ENCODE data around the gene PCID2. TPM values are rescaled to one million over a fixed set of nuclear protein-coding genes. Genes with fewer than 3 reads are reported as not detected.

The PCID2 gene
- total RNA-seq, 1 donor from 2014 or later: 42.6 TPM

- DNase-seq (ENCODE audit: low read depth in 2 of 2): no peak
Observed at GRCh38 chr13:113129480-113129879, 79.0 kb downstream of the PCID2 start.

Other genes starting within 250 kb of the PCID2 start
- 8.0 and 11.5 TPM in 2 replicates for gene MCF2L, start 239.5 kb downstream of the PCID2 start, total RNA-seq
- not detected in 2 replicates for gene F7, start 102.9 kb downstream of the PCID2 start, total RNA-seq
- gene F10, start 85.9 kb downstream of the PCID2 start, total RNA-seq: not detected in 2 replicates
- gene PROZ, start 50.0 kb downstream of the PCID2 start, total RNA-seq: not detected in 2 replicates
- gene CUL4A, start 944 bp upstream of the PCID2 start, total RNA-seq: 80.1 and 97.7 TPM in 2 replicates
- gene LAMP1, start 88.6 kb upstream of the PCID2 start, total RNA-seq: 174 and 270 TPM in 2 replicates
- gene GRTP1, start 155.5 kb upstream of the PCID2 start, total RNA-seq: 0.26 and 1.0 TPM in 2 replicates
- 0.25 and 0.77 TPM in 2 replicates for gene ADPRHL1, start 244.8 kb upstream of the PCID2 start, total RNA-seq

Data from dermis microvascular lymphatic vessel endothelial cell (primary cell).